Activated T-cell treated with anti-CD3 and anti-CD28 coated beads for 48 hours (primary cell): ENCODE measurements around the gene NEURL1.
A peak's percentile ranks its signal among the peaks of the same experiment; 100 is the strongest.

Source experiments
- DNase-seq: peaks from one replicate; pipeline ENCODE4 v3.0.0-alpha.2; 2020; ENCODE audit warnings: low read depth

Gene NEURL1, protein sequence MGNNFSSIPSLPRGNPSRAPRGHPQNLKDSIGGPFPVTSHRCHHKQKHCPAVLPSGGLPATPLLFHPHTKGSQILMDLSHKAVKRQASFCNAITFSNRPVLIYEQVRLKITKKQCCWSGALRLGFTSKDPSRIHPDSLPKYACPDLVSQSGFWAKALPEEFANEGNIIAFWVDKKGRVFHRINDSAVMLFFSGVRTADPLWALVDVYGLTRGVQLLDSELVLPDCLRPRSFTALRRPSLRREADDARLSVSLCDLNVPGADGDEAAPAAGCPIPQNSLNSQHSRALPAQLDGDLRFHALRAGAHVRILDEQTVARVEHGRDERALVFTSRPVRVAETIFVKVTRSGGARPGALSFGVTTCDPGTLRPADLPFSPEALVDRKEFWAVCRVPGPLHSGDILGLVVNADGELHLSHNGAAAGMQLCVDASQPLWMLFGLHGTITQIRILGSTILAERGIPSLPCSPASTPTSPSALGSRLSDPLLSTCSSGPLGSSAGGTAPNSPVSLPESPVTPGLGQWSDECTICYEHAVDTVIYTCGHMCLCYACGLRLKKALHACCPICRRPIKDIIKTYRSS

DNA sequence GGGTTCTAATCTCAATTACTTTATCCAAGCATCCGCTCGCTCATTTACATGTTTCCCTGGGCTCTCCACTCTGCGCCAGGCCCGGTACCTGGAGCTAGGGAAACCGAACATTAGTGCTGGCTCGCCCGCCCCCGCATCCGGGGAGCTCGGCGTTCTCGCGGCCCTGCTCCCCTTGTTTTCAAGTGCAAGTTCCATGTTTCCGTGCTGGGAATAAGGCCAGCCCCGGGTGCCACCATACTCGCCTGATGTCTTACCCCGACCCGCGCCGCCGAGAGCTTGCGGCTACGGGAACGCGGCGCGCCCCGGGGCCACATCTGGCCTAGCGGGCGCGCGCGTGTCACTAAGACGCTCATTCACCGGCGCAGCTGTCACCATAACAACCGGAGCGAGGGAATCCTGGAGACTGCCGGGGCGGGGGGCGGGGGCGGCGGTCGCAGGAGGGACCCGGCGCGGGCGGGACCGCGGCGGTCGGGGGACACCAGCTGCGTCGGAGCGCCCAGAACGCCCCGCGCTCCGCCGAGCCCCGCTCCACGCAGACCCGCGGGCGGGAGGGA is at the start of gene NEURL1:
Gene NEURL1 (plus strand): TSS at position 344 of the 554 bp plus-strand sequence. CDS start 683 bp downstream, outside the sequence.
- DNase-seq: no peak

GRCh38 chr10:103444478-103444877 is 49.0 kb upstream of the NEURL1 start:
- no peak for DNase-seq

GRCh38 chr10:103445366-103445765 is 48.1 kb upstream of the NEURL1 start:
- DNase-seq: no peak

GRCh38 chr10:103445767-103446567 is 47.5 kb upstream of the NEURL1 start:
- DNase-seq: no peak

GRCh38 chr10:103447187-103447586 is 46.3 kb upstream of the NEURL1 start:
- DNase-seq: no peak

DNA sequence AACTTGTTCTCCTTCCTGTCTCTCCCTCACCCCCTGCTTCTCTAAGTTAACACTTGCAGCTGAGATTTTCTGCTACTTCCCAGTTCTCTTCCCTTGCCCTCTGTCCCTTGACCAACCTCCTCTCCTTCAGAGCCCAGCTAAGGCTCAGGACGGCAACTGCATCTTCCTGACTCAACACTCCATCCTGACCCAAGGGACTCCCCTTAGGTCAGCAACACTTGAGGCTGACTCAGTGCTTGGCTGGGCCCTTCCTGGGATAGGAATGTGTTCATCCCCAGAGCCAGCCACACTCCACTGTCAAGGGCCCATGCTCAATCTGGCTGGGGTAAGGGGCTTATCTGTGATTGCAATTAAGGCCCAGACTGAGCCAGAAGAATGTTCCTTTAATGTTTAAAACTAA is 44.8 kb upstream of the NEURL1 start:
- DNase-seq: no peak

- DNase-seq: no peak
These were observed 44.0 kb upstream of the NEURL1 start for GRCh38 chr10:103449208-103450144.

GRCh38 chr10:103450201-103450695 is 43.3 kb upstream of the NEURL1 start:
- no peak for DNase-seq

- DNase-seq: peak; percentile 23
These were observed 42.3 kb upstream of the NEURL1 start for GRCh38 chr10:103451091-103451813.

DNA sequence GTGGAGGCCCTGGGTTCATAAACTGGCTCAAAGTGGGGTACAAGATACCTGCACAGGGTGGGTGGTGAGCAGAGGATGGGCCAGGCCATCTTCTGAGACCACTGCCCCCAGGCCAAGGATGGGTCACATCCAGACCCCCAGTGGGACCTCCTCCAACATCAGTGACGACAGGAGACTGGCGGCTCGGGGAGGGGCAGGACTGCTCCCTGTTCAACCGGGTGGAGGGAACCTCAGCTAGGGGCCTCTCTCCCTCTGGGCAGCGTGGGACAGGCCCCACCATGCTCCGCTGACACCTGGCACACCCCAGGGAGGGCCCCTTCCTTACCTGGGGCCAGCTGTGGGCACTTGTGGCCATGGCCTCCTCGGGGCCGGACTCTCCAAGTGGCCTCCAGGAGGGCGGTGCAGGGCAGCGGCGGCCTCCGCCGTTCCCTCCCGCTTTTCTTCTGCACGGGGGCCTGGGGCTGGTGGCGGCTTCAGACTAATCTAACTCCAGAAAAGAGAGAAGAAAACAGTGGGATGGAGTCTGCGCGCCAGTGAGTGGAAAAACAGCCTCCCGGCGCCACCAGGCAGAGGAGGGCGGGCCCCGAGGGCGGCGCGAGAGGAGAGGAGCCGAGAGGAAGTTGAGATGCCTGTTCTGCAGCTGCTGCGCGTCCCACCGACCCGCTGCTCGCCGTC is 41.5 kb upstream of the NEURL1 start, which contains the start of gene CALHM2:
Gene CALHM2 (minus strand): TSS at position 540 of the 675 bp plus-strand sequence. CDS start 2,429 bp downstream, outside the sequence.
- DNase-seq: peak; percentile 55

DNA sequence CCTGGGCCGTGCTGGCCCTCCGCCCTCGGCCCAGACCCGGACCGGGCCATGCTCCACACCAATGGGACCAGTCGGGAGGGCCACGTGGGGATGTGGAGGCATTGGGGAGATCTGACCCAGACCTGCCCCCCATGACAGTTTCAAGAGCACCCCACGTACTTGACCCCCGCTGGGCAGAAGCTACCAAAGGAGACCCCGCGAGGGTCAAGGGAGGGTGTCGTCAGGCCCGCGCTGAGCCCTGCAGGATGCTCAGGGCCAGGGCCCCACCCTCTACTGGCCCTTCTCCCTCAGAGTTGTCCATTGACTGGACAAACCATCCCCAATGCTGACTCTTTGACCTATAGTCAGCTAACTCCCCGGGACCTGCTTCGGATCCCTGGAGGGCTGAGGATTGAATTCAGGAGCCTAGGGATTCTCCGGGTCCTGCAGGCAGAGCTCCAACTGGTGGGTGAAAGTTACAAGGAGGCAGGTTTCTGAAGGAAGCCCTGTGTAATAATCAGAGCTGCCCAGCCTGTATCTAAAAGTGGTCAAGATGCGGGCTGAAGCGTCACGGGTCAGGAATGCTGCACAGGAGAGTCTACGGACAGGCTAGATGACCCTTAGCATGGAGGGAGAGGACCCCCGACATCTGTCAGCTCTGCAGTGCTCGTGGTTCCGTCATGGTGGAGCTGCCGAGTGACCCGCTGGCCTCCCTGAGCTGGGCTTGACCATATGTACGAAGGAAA is 40.8 kb upstream of the NEURL1 start:
- no peak for DNase-seq

GRCh38 chr10:103454026-103454425 is 39.5 kb upstream of the NEURL1 start:
- no peak for DNase-seq

DNA sequence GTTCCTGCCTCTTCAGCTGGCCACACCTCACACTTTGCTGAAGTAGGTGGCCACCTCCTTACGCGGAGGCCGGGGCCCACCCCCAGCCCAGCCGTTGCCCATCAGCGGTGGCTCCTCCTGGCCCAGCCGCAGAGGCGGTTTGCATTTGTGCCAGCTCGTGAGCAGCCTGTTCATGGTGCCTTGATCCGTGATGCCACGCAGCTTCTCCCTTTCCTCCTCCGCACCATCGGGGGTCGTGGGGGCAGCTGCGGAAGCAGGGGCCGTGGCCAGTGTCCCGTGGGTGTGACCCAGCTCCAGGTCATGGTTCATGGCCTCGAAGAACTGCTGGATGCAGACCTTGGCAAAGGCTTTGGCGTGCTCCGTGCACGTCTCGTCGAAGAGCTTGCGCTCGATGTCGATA is 38.3 kb upstream of the NEURL1 start:
- DNase-seq: no peak

GRCh38 chr10:103456074-103456660 is 37.3 kb upstream of the NEURL1 start:
- DNase-seq: no peak

- DNase-seq: no peak
These were observed 36.3 kb upstream of the NEURL1 start for GRCh38 chr10:103457176-103457712.

- no peak for DNase-seq
These were observed 35.5 kb upstream of the NEURL1 start for GRCh38 chr10:103457896-103458583.

DNA sequence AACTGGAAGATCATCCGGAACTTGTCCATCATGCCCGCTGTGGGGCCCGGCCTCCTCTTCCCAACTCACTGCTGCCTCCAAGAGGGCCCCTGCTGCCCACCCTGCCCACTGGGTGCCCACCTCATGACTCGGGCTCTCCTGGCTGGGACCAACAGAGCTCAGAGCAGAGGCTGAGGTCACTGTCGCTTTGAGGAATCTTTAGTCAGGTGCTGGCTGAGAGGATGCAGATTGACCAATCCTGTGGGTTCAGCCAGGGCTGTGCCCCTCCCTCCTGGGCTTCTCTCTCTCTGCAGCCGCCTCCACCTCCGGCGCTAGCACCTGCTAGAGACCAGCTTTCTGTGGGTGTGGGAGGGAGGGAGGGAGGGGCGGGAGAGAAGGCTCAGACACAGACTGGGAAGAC is 34.8 kb upstream of the NEURL1 start, which contains the start of gene CALHM1:
Gene CALHM1 (minus strand): TSS at position 181 of the 400 bp plus-strand sequence. CDS start 149 bp downstream, at position 32.
- DNase-seq: no peak

DNA sequence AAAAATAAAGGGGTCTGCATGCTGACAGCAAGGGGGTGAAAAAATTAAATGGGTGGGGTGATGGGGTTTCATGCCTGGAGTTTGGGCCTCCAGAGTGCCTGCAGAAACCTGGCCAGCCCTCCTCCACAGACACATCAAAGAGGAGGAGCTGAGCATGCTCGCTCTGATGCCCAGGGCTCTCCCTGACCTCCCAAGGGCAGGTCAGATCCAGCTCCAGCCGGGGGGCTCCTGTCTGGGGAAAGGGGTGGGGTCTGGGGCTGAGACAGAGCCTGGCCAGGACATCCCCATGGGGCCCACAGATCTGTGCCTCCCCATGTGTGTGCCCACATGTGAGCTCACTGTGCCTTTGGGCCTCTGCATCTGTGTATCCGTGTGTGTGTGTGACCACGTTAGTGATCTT is 33.9 kb upstream of the NEURL1 start:
- DNase-seq: no peak
